Skeletal muscle tissue (tissue), 4 donors: ENCODE measurements around the gene SLC15A3. TPM values are rescaled to one million over a fixed set of nuclear protein-coding genes. Genes with fewer than 3 reads are reported as not detected.

Source experiments
- H3K27ac ChIP-seq: one replicate; pipeline ENCODE4 v1.7.0; 2013; ENCODE audit warnings: mild to moderate bottlenecking, low read depth, low read length, inconsistent platforms
- H3K27me3 ChIP-seq, 3 donors: one replicate each; pipeline ENCODE4 v1.7.0; 2013; ENCODE audit warnings: low read length in 3 of 3; ENCODE audit not compliant: control insufficient read depth in 3 of 3, insufficient read depth in 3 of 3
- H3K36me3 ChIP-seq, 3 donors: one replicate each; pipeline ENCODE4 v1.7.0; 2013; ENCODE audit warnings: low read length in 3 of 3; ENCODE audit not compliant: control insufficient read depth in 3 of 3, insufficient read depth in 3 of 3
- H3K4me1 ChIP-seq, 3 donors: one replicate each; pipeline ENCODE4 v1.7.0; 2013; ENCODE audit warnings: low read length in 3 of 3, mild to moderate bottlenecking in 3 of 3; ENCODE audit not compliant: control insufficient read depth in 3 of 3, insufficient read depth in 3 of 3
- H3K4me3 ChIP-seq, 3 donors: one replicate each; pipeline ENCODE4 v1.7.0; 2013; ENCODE audit warnings: low read length in 3 of 3
- H3K9ac ChIP-seq, 3 donors: one replicate each; pipeline ENCODE4 v1.7.0; 2013; ENCODE audit warnings: low read length in 3 of 3, mild to moderate bottlenecking in 3 of 3, moderate library complexity in 2 of 3, low read depth in 1 of 3
- H3K9me3 ChIP-seq, 3 donors: one replicate each; pipeline ENCODE4 v1.7.0; 2013; ENCODE audit warnings: low read length in 3 of 3; ENCODE audit not compliant: control insufficient read depth in 3 of 3
- total RNA-seq: library from RNA; depleted of rRNA; stranded (reverse); fragments of >200 nt; gene quantifications from one replicate; pipeline ENCODE4 v1.2.3, GENCODE V29; 2014
- donor health status: Osteomylitis.

Gene SLC15A3
- total RNA-seq, 1 donor from 2014 or later = 16.7 TPM

GRCh38 chr11:60941371-60942119 lies 10.4 kb downstream of the SLC15A3 start:
- Histone ChIP-seq H3K4me1 (peaks cover 0 to 11% (median 7%) of the 10 kb centered on the region in 3 donors), H3K4me3 (no peak overlapping the region), H3K36me3 (peaks cover 0 to 39% (median 2%) of the 10 kb centered on the region in 3 donors), H3K9me3 (no peaks in the 10 kb centered on the region), H3K27me3 (no peaks in the 10 kb centered on the region), H3K9ac (no peak overlapping the region), H3K27ac (no peak overlapping the region)

- Histone ChIP-seq H3K27ac (no peak overlapping the region), H3K9ac (no peak overlapping the region), H3K9me3 (no peaks in the 10 kb centered on the region), H3K36me3 (peaks cover 0 to 32% (median 2%) of the 10 kb centered on the region in 3 donors), H3K4me1 (peaks cover 0 to 11% (median 7%) of the 10 kb centered on the region in 3 donors), H3K4me3 (no peak overlapping the region), H3K27me3 (no peaks in the 10 kb centered on the region)
These were observed 12.1 kb downstream of the SLC15A3 start for GRCh38 chr11:60939855-60940254.

- no peaks in the 10 kb centered on the region for H3K27me3 ChIP-seq
- H3K4me1 ChIP-seq = peaks cover 0 to 11% (median 7%) of the 10 kb centered on the region in 3 donors
- H3K4me3 ChIP-seq = no peak overlapping the region
- no peaks in the 10 kb centered on the region for H3K9me3 ChIP-seq
- H3K27ac ChIP-seq = no peak overlapping the region
- no peak overlapping the region for H3K9ac ChIP-seq
- peaks cover 0 to 32% (median 2%) of the 10 kb centered on the region in 3 donors for H3K36me3 ChIP-seq
These were observed 12.7 kb downstream of the SLC15A3 start for GRCh38 chr11:60939301-60939700.

- Histone ChIP-seq H3K4me1 (peaks cover 0 to 11% (median 7%) of the 10 kb centered on the region in 3 donors), H3K36me3 (peaks cover 0 to 32% (median 2%) of the 10 kb centered on the region in 3 donors), H3K4me3 (no peak overlapping the region), H3K27me3 (no peaks in the 10 kb centered on the region), H3K9me3 (no peaks in the 10 kb centered on the region), H3K27ac (no peak overlapping the region), H3K9ac (no peak overlapping the region)
These were observed 13.5 kb downstream of the SLC15A3 start for GRCh38 chr11:60938500-60938899.

- H3K36me3 ChIP-seq = peaks cover 0 to 28% (median 2%) of the 10 kb centered on the region in 3 donors
- no peak overlapping the region for H3K9ac ChIP-seq
- H3K27me3 ChIP-seq = no peaks in the 10 kb centered on the region
- H3K4me1 ChIP-seq = peaks cover 0 to 11% (median 7%) of the 10 kb centered on the region in 3 donors
- no peak overlapping the region for H3K4me3 ChIP-seq
- H3K9me3 ChIP-seq = no peaks in the 10 kb centered on the region
- no peak overlapping the region for H3K27ac ChIP-seq
These were observed 14.2 kb downstream of the SLC15A3 start for GRCh38 chr11:60937811-60938210.

- peaks cover 0 to 21% (median 2%) of the 10 kb centered on the region in 3 donors for H3K36me3 ChIP-seq
- peaks cover 0 to 11% (median 2%) of the 10 kb centered on the region in 3 donors for H3K4me1 ChIP-seq
- peak overlapping the region; percentile 12 for H3K27ac ChIP-seq
- H3K27me3 ChIP-seq = no peaks in the 10 kb centered on the region
- H3K9ac ChIP-seq = no peak overlapping the region
- H3K9me3 ChIP-seq = no peaks in the 10 kb centered on the region
- H3K4me3 ChIP-seq = no peak overlapping the region
These were observed 14.8 kb downstream of the SLC15A3 start for GRCh38 chr11:60937144-60937527.

- H3K36me3 ChIP-seq = peaks cover 0 to 18% (median 0%) of the 10 kb centered on the region in 3 donors
- H3K9ac ChIP-seq = no peak overlapping the region
- H3K4me1 ChIP-seq = peaks cover 0 to 11% (median 0%) of the 10 kb centered on the region in 3 donors
- peak overlapping the region; percentile 12 for H3K27ac ChIP-seq
- no peaks in the 10 kb centered on the region for H3K27me3 ChIP-seq
- H3K4me3 ChIP-seq = no peak overlapping the region
- H3K9me3 ChIP-seq = no peaks in the 10 kb centered on the region
These were observed 15.4 kb downstream of the SLC15A3 start for GRCh38 chr11:60936467-60937143.

GRCh38 chr11:60935676-60936442 lies 16.1 kb downstream of the SLC15A3 start:
- Histone ChIP-seq H3K9ac (no peak overlapping the region), H3K4me3 (no peak overlapping the region), H3K36me3 (peaks cover 0 to 13% (median 0%) of the 10 kb centered on the region in 3 donors), H3K27me3 (no peaks in the 10 kb centered on the region), H3K27ac (no peak overlapping the region), H3K9me3 (no peaks in the 10 kb centered on the region), H3K4me1 (peaks cover 0 to 11% (median 0%) of the 10 kb centered on the region in 3 donors)

GRCh38 chr11:60934790-60935605 lies 17.0 kb downstream of the SLC15A3 start:
- no peak overlapping the region for H3K27ac ChIP-seq
- H3K4me1 ChIP-seq = peaks cover 0 to 11% (median 0%) of the 10 kb centered on the region in 3 donors
- H3K9ac ChIP-seq = no peak overlapping the region
- peaks cover 0 to 12% (median 0%) of the 10 kb centered on the region in 3 donors for H3K36me3 ChIP-seq
- no peak overlapping the region for H3K4me3 ChIP-seq
- peaks cover 0 to 3% (median 0%) of the 10 kb centered on the region in 3 donors for H3K27me3 ChIP-seq
- H3K9me3 ChIP-seq = no peaks in the 10 kb centered on the region
